ENCODE measurements around the gene RADIL.

RADIL gene

GRCh38 chr7:4754433-4755010 lies 129.0 kb downstream of the RADIL start:
- DNase-seq (ENCODE audit: low read depth in 2 of 2) = no peak

- DNase-seq (ENCODE audit: low read depth in 2 of 2) = peak; percentile 63 to 81
Observed at GRCh38 chr7:4753598-4754432, 129.7 kb downstream of the RADIL start.

- DNase-seq (ENCODE audit: low read depth in 2 of 2) = no peak
Observed at GRCh38 chr7:4751398-4751947, 132.0 kb downstream of the RADIL start.

GRCh38 chr7:4749798-4750197 lies 133.7 kb downstream of the RADIL start:
- DNase-seq (ENCODE audit: low read depth in 2 of 2) = no peak

- no peak for DNase-seq (ENCODE audit: low read depth in 2 of 2)
Observed at GRCh38 chr7:4749363-4749762, 134.2 kb downstream of the RADIL start.

Data from stimulated activated CD4-positive, alpha-beta T cell treated with anti-CD3 and anti-CD28 coated beads, Interleukin-15, amount 100 ng/mL, for 48 hours (primary cell).